ENCODE measurements around the gene CYP27C1.

The CYP27C1 gene

DNA sequence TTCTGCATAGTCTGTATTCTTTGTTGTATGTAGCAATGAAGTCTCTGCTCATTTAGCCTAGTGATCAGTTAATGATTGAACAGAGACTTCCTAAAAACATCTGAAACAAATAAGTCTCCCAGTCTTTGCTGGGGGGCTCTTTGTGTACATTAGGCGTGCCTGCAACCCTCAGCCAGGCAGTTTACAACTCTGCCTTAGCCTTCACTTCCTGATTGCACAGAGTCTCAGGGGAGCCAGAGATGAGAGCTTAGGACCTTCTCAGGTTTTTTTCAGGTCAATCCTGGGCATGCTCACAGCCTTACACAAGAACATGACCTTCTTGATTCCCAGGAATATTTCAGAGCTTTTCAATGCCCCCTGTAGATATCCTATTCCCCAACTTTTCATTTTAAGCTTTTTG lies 69.1 kb downstream of the CYP27C1 start:
- no peak for DNase-seq (ENCODE audit: low read depth in 2 of 2)

DNA sequence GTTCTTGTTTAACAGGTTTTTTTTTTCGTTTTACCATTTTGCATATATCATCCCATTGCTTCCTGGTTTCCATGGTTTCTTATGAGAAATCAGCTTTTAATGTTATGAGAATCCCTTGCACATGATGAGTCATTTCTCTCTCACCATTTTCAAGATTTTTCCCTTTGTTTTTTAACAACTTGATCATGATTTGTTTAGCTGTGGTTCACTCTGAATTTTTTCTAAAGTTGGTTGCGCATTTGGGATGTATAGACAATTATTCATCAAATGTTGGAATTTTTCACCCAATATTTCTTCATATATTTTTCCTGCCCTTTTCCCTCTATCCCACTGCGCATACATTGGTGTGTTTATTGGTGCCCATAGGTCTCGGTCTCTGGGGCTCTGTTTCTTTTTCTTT lies 70.7 kb downstream of the CYP27C1 start:
- DNase-seq (ENCODE audit: low read depth in 2 of 2), result no peak

DNA sequence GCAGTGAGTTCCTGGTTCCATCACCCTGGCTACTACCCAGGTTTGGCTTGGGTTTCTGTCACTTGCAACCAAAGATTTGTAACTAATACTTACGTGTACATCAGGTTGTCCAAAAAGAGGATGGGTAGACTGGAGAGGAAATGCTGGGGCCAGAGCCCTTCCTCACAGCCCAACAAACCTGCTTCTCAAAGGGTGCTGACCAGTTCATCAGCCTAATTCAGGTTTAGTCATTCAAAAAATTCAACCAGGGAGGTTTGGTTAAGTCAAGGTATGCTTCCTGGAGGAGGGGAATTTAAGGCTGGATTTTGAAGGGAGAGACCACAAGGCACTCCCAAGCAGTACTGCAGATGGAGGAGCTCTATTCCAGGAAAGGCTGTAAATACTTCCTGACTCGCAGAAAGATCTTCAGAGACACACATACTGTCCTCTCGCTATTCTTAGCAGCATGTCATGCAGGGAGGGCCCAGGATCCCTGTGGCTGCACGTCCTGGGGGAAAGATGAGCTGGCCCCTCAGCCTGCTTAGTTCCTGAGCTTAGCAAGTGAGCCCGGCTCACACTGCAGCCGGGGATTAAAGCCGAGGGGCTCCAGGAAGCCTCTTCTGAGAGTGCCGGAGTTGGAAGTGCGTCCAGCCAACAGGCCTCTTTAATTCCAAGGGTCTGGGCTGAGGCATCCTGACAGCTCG lies 73.1 kb downstream of the CYP27C1 start:
- DNase-seq (ENCODE audit: low read depth in 2 of 2), result no peak

DNA sequence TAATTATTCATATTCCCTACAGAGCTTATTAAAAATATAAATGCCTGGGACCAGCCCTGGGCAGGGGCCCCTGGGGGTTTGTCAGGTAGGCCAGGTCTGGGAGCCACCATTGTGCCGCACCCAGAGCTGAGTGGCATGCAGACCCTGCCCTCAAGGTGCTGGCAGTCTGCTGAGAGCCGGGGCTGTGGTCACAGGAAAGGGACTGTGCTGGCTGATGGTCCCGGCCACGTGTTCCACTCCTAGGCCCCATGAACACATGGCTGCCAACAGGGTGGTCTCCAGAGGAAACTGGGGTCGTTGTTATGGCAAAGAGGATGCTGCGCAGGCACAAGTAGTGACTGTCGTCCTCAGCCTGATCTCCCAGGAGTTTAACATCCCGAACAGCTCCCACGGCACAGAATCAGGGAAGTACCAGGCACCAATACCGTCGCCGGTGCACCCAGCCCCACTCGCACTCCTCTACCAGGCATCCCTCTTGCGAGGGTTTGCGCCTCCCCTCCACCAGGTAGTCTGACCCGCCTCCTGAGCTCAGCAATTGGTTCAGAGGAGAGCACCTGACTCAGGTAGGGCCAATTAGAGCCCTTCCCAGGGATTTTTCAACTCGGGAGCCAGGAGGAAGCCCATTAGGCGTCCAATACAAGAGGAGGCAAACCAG lies 73.9 kb downstream of the CYP27C1 start:
- no peak for DNase-seq (ENCODE audit: low read depth in 2 of 2)

DNA sequence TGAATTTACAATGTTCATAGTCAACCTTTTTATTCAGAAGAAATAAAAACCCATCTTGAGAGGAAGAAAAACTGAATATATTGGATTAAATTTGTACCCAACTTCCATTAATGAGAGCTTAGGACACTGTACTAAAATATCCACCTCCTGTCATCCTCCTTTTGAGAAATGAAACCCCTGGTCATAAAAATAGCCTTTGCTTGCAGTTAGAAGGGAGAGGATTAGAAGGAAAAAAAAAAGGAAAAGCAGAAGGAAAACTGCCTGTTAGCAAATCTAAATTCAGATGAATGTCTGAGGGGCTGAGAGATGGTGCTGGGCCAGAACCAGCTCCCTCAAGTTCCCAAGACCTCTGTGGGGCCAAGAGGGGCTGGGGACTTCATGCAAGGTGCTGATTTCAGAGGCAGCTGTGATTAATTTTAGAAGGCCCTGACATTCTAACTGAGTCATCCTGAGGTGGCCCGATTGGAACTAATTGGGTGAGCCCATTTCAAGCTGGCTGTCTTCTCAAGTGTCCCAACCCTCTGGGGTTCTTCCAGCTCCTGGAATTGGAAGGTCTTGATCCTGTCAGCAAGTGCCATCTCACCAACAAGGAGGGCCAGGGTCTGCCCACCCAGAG lies 74.7 kb downstream of the CYP27C1 start:
- no peak for DNase-seq (ENCODE audit: low read depth in 2 of 2)

DNA sequence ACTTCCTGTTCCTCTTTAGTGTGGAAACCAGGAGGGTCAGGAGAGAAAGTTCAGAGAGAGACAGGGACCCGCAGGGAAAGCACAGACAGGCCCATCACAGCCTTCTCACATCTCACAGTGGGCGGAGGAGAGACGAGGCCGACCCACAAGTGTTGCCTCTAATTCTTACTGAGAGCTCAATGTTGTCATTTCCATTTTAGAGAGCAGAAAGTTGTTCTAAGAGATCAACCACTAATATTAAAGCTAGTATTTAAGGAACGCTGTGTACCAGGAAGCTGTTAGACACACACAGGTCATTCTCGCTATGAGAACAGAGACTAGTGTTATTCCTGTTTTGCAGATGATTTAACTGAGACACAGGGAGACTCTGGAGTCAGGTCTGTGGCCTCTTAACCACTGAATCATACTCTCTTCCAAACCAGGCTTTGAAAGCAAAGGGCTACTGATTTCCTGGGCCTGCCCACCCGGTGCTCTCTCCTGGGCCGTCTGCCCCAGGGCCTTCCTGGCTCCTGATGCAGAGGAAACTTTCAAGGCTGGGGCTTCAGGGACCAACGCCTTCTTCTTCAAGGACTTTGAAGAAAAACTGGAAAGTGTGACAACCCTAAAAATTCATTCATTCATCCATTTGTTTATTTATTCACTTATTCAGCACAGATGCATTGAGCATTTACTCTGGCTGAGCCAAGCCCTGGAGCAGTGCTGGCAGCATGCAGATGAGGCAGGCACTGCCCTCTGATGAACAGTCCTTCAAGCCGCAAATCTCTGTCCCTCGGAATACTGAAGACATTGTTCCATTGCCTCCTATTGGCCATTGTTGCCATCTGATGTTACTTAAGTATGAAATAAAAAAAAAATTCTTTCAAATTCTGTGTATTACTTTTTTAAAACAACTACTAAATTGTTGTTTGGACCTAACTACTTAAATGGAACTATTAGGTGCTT lies 76.0 kb downstream of the CYP27C1 start:
- DNase-seq (ENCODE audit: low read depth in 2 of 2), result no peak

DNA sequence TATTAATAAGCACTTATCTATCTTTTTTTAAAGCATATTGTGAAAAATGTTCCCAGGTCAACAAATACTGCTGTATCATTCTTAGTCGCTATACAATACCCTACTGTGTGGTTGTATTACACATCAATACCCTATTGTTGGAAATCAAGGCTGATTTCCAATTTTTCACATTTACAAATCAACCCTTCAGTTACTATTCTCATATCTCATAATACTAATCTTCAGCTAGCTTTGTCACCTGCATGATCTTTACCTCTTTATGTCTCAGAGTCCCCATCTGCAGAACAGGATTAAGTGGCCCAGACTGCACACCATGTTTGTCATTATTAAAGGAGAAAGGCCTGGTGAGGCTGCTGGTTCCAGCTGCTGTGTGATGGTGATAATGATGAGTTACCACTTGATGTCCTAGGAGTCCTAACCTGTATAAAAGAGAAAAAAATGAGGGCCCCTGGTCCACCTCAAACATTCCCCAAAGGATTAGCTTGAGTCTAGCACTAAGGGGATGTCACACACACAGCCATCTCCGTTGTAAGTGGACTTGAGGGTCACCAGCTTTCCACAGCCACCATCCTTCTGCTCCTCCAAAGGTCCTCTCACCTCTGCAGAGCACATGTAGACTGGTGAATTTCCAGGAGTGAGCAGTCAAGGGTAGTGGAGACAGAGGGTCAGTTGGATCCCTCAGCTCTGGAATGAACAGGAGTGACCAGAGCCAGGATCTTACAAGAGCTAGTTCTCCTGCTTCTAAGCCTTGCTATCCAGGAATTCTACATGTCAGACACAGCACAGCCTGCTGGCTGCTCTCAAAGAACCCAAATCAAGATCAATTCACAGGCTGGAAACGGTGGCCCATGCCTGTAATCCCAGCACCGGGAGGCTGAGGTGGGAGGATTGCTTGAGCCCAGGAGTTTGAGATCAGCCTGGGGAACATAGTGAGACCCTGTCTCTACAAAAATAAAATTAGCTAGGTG lies 77.2 kb downstream of the CYP27C1 start:
- no peak for DNase-seq (ENCODE audit: low read depth in 2 of 2)

DNA sequence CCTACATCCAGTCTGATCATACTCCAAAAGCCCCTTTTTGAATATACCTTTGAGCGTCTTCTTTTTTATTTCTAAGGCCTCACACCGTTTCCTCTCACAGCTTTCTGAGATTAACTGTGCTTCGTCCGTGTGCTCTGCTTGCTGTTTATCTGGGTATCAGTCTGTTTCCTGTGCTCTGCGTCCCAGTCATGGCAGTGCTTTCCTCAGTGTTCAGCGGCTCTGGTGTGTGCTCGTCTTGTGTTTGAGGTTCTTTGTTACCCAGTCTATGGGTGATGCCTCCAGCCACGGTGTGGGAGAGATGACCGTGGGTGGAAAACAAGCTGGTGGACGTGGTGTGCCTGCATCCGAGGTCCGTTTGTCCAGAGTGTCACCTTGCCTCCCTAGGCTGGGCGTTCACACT lies 79.6 kb downstream of the CYP27C1 start:
- no peak for DNase-seq (ENCODE audit: low read depth in 2 of 2)

DNA sequence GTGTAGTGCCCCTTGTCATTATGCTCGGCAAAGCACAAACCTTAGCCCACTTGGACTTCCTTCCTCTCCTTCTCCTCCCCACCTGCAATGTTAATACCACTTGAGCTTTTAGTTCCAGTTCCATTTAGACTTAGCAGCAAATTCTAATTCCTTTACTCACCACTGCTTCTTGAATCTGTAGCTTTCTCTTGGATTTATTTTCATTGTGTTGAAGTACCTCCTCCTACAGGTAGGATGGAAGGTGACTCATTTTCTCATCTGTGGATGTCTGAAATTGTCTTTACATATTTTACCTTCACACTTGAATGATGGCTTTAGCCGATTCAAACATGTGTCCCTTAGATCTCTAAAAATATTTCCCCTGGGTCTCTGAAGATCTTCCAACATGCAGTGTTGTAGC lies 80.3 kb downstream of the CYP27C1 start:
- no peak for DNase-seq (ENCODE audit: low read depth in 2 of 2)

DNA sequence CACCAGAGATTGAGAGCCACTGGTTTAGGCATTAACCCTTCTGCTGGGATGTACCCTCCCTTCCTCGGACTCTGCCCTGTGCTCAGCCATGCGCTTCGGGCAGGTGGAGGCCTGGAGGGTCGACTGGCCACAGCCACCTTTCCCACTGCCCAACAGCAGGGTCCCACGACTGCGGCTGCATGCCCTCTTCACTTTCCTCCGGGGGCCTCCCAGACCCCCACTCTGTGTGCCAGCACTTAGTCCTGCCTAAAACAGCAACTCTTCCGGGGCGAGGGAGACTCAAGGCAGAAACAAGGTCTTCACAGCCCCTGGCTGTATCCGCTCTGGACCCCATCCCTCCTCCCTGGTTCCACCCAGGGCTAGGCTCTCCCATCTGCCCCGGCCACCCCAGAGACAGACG lies 81.8 kb downstream of the CYP27C1 start:
- no peak for DNase-seq (ENCODE audit: low read depth in 2 of 2)

DNA sequence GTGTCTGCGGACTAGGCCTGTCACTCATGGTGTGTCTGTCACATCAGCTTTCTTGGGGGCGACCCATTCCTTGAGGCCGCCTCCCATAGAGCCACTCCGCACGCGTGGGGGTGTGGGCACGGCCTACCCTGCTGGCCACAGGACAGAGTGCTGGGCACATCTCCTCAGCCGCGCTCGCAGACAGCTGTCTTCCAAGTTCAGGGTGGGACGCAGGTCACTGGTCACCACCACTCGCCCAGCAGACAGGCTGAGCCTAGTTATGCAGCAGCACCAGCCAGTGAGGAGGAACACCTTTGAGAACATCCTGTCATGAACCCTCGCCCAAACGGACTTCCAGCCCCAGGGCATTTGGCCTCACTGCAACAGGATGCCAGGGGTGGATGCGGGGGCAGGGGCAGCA lies 82.4 kb downstream of the CYP27C1 start:
- no peak for DNase-seq (ENCODE audit: low read depth in 2 of 2)

DNA sequence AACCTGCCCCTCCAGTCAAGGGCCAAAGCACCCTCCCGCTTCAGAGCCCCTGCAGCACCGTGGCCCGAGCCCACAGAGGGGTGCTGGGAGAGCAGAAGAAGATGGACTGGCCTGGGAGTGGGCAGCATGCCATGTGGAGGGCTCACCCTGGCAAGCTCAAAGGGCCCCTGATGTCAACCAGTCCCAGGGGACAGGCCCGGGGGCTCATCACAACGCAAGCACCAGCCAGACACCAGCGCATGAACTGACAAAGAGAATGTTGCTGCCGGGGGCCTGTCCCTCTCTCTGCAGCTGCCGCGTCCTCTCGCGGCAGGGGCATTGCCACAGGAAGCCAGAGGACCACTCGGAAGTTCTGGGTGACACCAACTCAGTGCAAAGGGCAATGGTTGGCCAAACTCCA lies 82.9 kb downstream of the CYP27C1 start:
- DNase-seq (ENCODE audit: low read depth in 2 of 2), result no peak

DNA sequence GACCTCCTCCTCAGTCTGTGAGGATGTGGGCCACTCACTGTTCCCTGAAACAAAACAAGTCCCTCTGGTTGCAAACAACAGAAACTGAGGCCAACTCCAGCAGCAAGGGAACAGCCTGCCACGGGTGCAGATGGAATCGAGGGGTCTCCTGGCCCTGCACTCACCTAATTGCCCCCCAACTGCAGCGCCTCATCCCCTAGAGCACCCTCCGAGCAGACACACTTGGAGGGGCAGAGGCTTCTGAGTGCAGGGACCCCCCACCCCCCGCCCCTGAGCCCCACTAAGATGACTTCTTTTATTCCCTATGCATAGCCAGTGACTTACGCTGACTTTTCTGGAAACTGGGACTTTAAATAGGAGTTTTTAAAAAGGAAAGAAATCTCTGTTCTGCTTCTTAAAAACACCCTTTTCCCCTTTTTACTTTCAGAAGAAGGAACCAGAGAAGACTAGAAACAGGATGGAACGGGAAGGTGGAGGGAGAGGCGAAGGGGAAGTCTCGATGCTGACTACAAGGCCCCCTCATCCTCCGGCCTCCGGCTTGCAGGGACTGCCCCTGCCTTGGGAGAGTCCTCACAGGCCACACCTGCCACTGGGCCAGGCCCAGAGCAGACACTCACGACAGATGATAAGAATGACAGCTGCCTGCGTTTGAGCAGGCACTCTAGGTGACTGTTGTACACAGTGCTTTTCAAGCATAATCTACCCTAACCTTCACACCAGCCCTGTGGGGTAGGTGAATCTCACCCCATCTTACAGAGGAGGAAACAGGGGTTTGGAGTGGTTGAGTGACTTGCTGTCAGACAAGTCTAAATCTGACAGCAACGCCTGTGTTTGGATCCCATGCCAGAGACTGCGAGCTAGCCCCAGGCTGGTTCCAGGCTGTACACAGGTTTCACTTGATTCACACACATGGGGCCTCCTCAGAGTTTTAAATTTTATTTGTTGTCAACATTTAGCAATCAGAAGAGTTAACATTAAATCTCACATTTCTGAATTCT lies 85.0 kb downstream of the CYP27C1 start:
- DNase-seq (ENCODE audit: low read depth in 2 of 2), result no peak

DNA sequence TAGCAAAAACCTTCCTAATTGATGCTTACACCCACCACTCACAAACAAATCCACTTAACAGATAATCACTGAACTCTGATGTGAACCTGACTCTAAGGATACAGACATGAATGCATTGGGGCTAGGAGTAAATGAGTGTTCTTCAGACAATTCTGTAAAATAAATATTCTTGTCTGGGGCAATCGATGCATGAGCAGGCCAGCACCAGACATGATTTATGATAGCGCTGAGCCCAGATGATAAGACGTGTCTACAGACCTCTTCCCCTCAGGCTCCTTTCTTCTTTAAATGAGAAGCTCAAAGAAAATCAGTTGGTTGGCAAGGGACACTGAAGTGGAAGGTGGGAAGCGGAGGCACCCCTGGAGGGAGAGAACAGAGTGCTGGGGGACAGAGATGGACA lies 85.9 kb downstream of the CYP27C1 start:
- DNase-seq (ENCODE audit: low read depth in 2 of 2), result no peak
